Loucy (cell line): ENCODE data around the gene HOXA11.

Source experiments
- CTCF ChIP-seq: fragments of 200-600 bp; sonication (generic); conservative IDR thresholded peaks from 2 replicates; pipeline ENCODE4 v1.5.1; 2014; ENCODE audit warnings: mild to moderate bottlenecking, antibody characterized with exemption, low read length
- EZH2phosphoT487 ChIP-seq: fragments of 200-600 bp; IDR thresholded peaks from 2 replicates; pipeline ENCODE4 v1.6.1; 2018; ENCODE audit warnings: antibody characterized with exemption, mild to moderate bottlenecking, moderate library complexity, borderline replicate concordance

GRCh38 chr7:27160145-27160545 is 24.9 kb downstream of the HOXA11 start:
- no peak for TF ChIP-seq CTCF
- TF ChIP-seq EZH2phosphoT487 = no peak
